AG09319 (cell line): Measurements from ENCODE around the gene SLC25A18.
"Not testable (repeated sequence)": the region's sequence is repeated elsewhere in the genome, so short reads cannot be mapped to it uniquely, and the experiment has no call there.

Experiments
- DNase-seq: peaks from one replicate; pipeline ENCODE4 v3.0.0-alpha.2; 2010; ENCODE audit warnings: low read depth; ENCODE audit errors: extremely low read depth
- TF ChIP-seq, protein P1 (sequence below): IDR thresholded peaks from 2 replicates; pipeline ENCODE4 v1.5.1; 2011; ENCODE audit warnings: low read depth, mild to moderate bottlenecking, inconsistent platforms, low read length, moderate library complexity

SLC25A18 gene

DNA sequence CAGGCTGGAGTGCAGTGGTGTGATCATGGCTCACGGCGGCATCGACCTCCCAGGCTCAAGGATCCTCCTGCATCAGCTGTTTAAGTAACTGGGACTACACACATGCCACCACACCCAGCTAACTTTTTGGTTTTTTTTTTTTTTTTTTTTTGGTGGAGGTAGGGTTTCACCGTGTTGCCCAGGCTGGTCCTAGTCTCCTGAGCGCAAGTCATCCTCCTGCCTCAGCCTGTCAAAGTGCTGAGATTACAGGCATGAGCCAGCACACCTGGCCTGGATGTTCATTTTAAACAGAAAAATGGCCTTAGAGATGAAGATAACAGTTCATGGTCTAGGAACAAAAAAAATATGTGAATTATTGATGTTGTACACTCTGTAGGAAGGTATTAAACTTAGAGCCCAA lies 13.6 kb upstream of the SLC25A18 start:
- no peak for DNase-seq
- TF ChIP-seq, protein P1, sequence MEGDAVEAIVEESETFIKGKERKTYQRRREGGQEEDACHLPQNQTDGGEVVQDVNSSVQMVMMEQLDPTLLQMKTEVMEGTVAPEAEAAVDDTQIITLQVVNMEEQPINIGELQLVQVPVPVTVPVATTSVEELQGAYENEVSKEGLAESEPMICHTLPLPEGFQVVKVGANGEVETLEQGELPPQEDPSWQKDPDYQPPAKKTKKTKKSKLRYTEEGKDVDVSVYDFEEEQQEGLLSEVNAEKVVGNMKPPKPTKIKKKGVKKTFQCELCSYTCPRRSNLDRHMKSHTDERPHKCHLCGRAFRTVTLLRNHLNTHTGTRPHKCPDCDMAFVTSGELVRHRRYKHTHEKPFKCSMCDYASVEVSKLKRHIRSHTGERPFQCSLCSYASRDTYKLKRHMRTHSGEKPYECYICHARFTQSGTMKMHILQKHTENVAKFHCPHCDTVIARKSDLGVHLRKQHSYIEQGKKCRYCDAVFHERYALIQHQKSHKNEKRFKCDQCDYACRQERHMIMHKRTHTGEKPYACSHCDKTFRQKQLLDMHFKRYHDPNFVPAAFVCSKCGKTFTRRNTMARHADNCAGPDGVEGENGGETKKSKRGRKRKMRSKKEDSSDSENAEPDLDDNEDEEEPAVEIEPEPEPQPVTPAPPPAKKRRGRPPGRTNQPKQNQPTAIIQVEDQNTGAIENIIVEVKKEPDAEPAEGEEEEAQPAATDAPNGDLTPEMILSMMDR, result no peak

DNA sequence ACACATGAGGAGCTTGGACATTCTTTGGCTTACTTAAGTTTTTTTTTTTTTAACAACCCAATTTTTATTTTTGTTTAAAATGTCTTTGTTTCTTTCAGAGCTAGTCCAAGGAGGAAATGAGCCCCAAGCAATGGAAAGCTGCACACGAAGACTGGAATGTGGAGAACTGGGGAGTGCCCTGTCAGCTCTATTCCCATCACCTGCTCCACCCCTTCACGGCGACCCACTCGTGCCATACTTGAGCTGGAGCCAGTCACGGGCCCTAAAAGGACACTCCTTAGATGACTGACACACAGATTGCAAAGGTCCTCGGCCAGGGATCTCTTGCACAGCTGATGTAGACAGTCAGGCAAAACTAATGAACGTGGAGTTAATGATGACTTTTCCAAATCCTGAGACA lies 10.6 kb upstream of the SLC25A18 start:
- TF ChIP-seq, protein P1, result no peak
- no peak for DNase-seq

DNA sequence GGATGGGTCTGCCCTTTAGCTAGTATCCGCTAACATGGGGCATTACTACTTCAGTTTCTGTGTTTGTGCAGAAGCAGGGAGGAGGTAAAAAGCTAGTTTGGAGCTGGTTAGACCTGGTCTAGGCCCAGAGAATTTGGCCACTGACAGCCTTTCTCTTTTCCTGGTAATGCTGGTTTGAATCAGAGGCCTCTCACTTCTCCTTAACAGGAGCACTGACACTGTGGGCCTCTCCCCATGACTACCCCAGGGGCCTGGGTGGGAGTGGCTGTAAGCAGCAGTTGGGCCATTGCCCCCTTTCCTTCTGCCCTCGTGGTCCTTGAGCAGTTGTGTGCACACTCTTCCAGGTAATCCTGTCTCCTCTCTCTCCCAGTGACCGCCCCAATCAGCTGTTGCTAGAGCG lies 8.5 kb upstream of the SLC25A18 start:
- TF ChIP-seq, protein P1, result no peak
- DNase-seq, result no peak

DNA sequence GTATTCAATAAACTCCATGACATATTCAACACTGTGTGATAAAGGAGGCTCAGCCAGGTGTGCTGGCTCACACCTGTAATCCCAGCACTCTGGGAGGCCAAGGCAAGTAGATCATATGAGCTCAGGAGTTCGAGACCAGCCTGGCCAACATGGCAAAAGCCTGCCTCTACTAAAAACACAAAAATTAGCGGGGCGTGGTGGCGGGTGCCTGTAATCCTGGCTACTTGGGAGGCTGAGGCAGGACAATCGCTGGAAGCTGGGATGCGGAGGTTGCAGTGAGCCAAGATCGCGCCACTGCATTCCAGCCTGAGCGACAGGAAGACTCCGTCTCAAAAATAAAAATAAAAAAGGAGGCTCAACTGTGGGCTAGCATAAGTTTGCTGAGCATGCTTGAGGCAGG lies 4.1 kb upstream of the SLC25A18 start:
- no peak for DNase-seq
- TF ChIP-seq, protein P1, result no peak

DNA sequence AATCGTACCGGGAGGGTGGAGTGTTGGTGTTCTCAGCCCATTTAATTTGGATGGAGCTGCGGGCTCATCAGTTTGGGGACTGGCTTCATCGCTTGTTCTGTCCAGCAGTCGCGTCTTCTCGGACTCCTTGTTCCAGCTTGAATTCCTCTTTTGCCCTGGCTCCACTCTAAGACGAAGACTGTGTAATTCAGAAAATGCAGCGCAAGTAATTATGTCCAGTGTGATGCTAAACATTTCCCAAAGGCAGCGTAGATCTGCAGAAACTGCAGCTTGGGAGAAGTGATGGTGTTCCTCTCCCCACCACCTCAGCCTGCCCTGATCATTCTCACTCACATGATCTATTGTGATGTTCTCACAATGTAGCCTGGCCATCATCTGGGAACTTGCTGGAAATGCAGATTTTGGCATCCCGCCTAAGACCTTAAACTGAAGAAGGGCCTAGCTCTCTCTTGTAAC lies 666 bp downstream of the SLC25A18 start:
- TF ChIP-seq, protein P1, result no peak
- no peak for DNase-seq

DNA sequence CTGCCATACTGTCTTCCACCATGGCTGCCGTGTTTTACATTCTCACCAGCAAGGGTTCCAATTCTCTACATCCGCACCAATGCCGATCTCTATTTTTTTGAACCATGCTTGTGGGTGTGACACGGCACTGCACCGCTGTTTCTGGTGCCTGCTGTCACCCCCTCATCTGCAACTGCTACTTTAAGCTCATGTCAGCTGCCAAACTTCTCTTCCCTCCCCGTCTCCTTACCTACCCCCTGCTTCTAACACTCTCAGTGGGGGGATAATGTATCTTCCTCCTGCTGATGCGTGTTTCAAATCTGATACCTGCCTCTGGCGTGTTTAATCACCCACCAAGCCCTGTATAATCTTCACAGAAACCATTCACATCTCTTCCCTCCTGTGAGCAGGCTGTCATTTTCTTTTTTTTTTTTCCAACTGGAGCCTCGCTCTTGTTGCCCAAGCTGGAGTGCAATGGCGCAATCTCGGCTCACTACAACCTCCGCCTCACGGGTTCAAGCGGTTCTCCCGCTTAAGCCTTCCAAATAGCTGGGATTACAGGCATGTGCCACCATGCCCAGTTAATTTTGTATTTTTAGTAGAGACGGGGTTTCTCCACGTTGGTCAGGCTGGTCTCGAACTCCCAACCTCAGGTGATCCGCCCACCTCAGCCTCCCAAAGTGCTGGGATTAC lies 2.9 kb downstream of the SLC25A18 start:
- DNase-seq, result not testable (repeated sequence)

DNA sequence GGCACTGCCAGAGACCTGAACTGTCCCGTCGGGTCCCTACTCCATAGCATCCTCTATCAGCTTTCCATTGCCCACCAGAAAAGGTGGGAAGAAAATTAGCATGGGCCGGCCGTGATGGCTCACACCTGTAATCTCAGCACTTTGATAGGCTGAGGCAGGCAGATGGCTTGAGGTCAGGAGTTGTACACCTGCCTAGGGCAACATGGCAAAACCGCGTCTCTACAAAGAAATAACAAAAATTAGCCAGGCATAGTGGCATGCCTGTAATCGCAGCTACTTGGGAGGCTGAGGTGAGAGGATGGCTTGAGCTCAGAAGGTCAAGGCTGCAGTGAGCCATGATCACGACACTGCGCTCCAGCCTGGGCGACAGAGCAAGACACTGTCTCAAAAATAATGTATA lies 3.5 kb downstream of the SLC25A18 start:
- no peak for DNase-seq
- TF ChIP-seq, protein P1, result no peak

DNA sequence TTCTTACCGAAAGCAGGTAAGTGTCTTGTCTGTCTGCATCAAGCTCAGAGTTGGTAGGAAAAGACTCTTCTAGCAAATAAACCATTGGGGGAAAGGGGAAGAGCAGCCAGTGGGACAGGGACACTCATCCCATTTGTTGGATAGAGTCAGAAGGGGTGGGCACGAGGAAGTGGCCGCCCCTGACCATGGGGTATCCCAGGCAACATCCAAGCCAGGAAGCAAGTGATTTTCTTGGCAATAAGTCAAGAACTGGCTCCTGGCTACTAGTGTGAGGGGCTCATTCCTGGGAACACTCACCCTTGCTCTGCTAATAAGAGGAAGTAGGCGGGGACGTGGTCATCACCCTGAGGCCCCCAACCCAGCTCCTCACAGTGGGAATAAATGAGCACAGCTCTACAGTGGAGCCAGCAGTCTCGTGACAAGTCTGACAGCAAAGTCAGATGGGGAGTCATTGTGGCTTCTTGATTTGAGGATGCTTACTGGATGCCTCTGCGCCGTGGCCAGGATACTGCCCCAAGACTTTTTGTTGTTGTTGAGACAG lies 6.7 kb downstream of the SLC25A18 start:
- TF ChIP-seq, protein P1, result no peak
- no peak for DNase-seq
